Body of pancreas (tissue), 4 donors: ENCODE measurements around the gene SLC6A2.

Experiments
- POLR2A ChIP-seq, 3 donors: fragments of 450-650 bp; IDR thresholded peaks; one replicate each; pipeline ENCODE4 v1.6.1; 2016; ENCODE audit warnings: antibody characterized with exemption in 3 of 3, mild to moderate bottlenecking in 2 of 3
- TF ChIP-seq, protein P1 (sequence below), 7 experiments: fragments of 450-650 bp in 4 of 7; fragments of 200-600 bp in 3 of 7; sonication (generic) in 3 of 7; IDR thresholded peaks; one replicate each; pipeline ENCODE4 v1.5.1; 2016 to 2019; ENCODE audit warnings: antibody characterized with exemption in 7 of 7

- TF ChIP-seq, protein P1, sequence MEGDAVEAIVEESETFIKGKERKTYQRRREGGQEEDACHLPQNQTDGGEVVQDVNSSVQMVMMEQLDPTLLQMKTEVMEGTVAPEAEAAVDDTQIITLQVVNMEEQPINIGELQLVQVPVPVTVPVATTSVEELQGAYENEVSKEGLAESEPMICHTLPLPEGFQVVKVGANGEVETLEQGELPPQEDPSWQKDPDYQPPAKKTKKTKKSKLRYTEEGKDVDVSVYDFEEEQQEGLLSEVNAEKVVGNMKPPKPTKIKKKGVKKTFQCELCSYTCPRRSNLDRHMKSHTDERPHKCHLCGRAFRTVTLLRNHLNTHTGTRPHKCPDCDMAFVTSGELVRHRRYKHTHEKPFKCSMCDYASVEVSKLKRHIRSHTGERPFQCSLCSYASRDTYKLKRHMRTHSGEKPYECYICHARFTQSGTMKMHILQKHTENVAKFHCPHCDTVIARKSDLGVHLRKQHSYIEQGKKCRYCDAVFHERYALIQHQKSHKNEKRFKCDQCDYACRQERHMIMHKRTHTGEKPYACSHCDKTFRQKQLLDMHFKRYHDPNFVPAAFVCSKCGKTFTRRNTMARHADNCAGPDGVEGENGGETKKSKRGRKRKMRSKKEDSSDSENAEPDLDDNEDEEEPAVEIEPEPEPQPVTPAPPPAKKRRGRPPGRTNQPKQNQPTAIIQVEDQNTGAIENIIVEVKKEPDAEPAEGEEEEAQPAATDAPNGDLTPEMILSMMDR (IDR thresholded peaks at IDR 0.05): no peak
- TF ChIP-seq POLR2A (IDR thresholded peaks at IDR 0.05): no peak
Measured at GRCh38 chr16:55713103-55713502, 57.3 kb downstream of the SLC6A2 start.
